Cardiac fibroblast (primary cell): ENCODE measurements around the gene OTULIN.
A peak's percentile ranks its signal among the peaks of the same experiment; 100 is the strongest.

Source experiments
- DNase-seq, 2 donors: peaks; one replicate each; pipeline versions ENCODE4 v3.0.0 to v3.0.0-alpha.2; 2010; ENCODE audit warnings: low read depth in 2 of 2
- H3K4me3 ChIP-seq, 2 donors: replicated peaks in 1 of 2; 1 replicate in 1 of 2; 2 replicates in 1 of 2; pipeline ENCODE4 v1.5.1; 2011; ENCODE audit warnings: low read depth in 2 of 2, low read length in 2 of 2, mild to moderate bottlenecking in 2 of 2, moderate library complexity in 1 of 2
- CTCF ChIP-seq: IDR thresholded peaks from one replicate; pipeline ENCODE4 v1.5.1; 2011; ENCODE audit warnings: low read depth, mild to moderate bottlenecking, low read length, inconsistent platforms

Gene OTULIN

GRCh38 chr5:14666357-14666756 lies 1.8 kb downstream of the OTULIN start:
- H3K4me3 ChIP-seq = no peak overlapping the region
- no peak for TF ChIP-seq CTCF
- no peak for DNase-seq

- H3K4me3 ChIP-seq = no peak overlapping the region
- DNase-seq = no peak
- no peak for TF ChIP-seq CTCF
These were observed 2.8 kb downstream of the OTULIN start for GRCh38 chr5:14667290-14667689.

DNA sequence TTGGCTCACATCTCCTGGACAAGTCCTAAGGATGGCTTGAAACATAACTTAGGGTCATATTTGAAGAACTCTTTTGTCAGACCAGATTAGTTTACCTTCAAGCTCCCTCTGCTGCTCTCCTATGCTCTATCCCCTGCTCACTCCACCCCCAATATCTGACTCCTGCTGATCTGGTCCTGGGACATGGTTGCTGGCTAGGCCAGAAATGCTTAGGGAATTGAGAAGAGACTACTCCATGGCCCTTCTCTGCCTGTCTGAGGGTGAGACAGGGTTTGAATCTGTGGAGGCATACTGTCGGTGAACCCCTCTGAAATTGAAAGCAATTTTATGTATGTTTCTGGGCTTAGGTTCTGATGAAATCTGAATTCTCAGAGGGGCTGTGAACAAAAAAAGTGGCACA lies 3.3 kb downstream of the OTULIN start:
- no peak for TF ChIP-seq CTCF
- no peak overlapping the region for H3K4me3 ChIP-seq
- DNase-seq = no peak

DNA sequence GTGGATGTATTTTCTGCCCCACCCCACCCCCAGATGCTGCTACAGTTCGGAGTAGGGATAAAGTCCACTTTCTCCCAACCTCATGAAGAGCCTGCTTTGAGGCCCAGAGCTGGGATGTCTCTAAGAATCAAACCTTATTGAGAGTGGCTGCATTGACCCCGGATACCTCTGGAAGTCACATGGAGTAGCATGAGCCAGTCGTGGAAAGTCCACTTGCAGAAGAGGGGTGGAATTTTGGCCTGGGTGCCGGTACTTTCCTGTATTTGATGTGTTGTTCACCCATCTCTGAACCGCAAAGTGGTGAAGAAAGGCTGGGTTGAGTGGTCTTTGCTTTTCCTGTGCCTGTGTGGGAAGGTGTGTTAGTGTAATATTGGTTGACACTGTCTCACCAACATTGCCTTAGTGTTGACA lies 3.7 kb downstream of the OTULIN start:
- DNase-seq = no peak
- no peak for TF ChIP-seq CTCF
- H3K4me3 ChIP-seq = no peak overlapping the region

- no peak for TF ChIP-seq CTCF
- no peak for DNase-seq
- no peak overlapping the region for H3K4me3 ChIP-seq
These were observed 4.9 kb downstream of the OTULIN start for GRCh38 chr5:14669415-14669814.

- peak in 1 of 2 donors; percentile 61 for DNase-seq
These were observed 5.5 kb downstream of the OTULIN start for GRCh38 chr5:14669975-14670374.

More at GRCh38 chr5:14669975-14670374, 5.5 kb downstream of the OTULIN start:
- TF ChIP-seq CTCF = no peak
- no peak overlapping the region for H3K4me3 ChIP-seq
